GM04504 (cell line): ENCODE measurements around the gene TYW1B.
"Not testable (repeated sequence)": the region's sequence is repeated elsewhere in the genome, so short reads cannot be mapped to it uniquely, and the experiment has no call there.

Source experiments
- DNase-seq: peaks from one replicate; pipeline ENCODE4 v3.0.0-alpha.2; 2012; ENCODE audit warnings: low read depth

The TYW1B gene

GRCh38 chr7:72550454-72550853 lies 277.5 kb downstream of the TYW1B start:
- not testable (repeated sequence) for DNase-seq

- not testable (repeated sequence) for DNase-seq
Observed at GRCh38 chr7:72546586-72547237, 281.3 kb downstream of the TYW1B start.

DNA sequence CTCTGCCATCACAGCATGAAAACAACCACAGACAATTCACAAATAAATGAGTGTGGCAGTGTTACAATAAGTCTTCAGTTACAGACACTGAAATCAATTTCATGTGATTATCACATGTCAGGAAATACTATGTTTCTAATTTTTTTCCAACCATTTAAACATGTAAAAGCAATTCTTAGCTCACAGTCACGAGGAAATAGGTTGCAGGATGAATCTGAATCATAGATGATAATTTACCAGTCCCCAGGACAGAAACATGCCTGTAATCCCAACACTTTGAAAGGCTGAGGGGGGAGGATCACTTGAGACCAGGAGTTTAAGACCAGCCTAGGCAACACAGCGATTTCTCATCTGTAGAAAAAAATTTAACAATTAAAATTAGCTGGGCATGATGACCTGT lies 283.5 kb downstream of the TYW1B start:
- DNase-seq: not testable (repeated sequence)

DNA sequence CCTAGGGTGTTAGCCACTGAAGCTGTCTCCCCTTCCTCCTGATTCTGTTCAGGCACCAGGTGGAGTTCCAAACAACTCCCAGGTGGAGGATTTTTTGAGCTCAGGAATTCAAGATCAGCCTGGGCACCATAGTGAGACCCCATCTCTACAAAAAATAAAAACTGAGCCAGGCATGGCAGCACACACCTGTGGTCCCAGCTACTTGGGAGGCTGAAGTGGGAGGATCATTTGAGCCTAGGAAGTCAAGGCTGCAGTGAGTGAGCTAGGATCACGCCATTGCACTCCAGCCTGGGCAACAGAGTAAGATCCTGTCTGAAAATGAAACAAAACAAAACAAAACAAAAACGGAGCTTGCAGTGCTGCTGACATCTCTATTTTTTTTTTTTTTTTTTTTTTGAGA lies 287.1 kb downstream of the TYW1B start:
- DNase-seq: no peak

DNA sequence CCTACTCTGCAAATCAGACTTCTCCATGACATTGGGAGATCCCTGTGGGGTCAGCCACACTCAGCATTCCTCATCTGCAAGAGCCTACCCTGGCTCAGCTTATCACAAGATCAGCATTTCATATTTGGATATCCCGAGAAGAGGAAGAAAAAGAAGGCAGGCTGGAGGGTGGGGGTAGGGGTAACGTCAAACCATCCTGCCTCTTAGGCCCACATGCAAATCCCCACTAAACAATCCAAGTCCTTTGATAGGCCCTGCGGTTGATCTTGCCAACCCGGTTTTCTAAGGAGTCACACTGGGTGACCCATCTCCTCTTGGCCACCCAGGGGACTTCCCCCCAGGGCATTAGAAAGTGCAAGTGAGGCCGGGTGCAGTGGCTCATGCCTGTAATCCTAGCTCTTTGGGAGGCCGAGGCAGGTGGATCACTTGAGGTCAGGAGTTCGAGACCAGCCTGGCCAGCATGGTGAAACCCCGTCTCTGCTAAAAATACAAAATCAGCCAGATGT lies 287.8 kb downstream of the TYW1B start:
- no peak for DNase-seq

GRCh38 chr7:72539702-72540101 lies 288.3 kb downstream of the TYW1B start:
- DNase-seq: no peak

- no peak for DNase-seq
Observed at GRCh38 chr7:72538856-72539255, 289.1 kb downstream of the TYW1B start.

DNA sequence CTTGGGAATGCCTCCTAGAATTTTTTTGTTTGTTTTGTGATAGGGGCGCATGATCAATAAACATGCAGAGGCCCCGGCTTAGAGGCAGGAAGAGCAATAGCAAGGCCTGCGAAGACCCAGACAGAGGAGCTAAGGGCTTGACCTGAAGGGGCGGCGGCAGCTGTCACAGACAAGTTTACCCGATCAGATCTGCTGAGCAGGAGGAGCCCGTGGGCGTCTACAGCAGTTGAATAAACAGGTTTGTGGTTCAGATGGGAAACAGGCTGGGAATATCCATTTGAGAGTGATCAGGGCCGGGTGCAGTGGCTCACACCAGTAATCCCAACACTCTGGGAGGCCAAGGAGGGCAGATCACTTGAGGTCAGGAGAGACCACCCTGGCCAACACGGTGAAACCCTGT lies 289.9 kb downstream of the TYW1B start:
- DNase-seq: no peak

- DNase-seq: not testable (repeated sequence)
Observed at GRCh38 chr7:72536038-72536437, 292.0 kb downstream of the TYW1B start.

- not testable (repeated sequence) for DNase-seq
Observed at GRCh38 chr7:72531048-72531447, 297.0 kb downstream of the TYW1B start.
